HCT116 (cell line): Measurements from ENCODE around the gene BPIFB3.

Experiments
- CEBPB ChIP-seq: IDR thresholded peaks from 2 replicates; pipeline ENCODE4 v1.6.1; 2012; ENCODE audit warnings: low read depth
- EZH2 ChIP-seq: fragments of 200-600 bp; sonication (generic); IDR thresholded peaks from 2 replicates; pipeline ENCODE4 v1.6.1; 2017; ENCODE audit warnings: antibody characterized with exemption, mixed run types
- JUND ChIP-seq: IDR thresholded peaks from 2 replicates; pipeline ENCODE4 v1.6.1; 2012
- POLR2A ChIP-seq: IDR thresholded peaks from 2 replicates; pipeline ENCODE4 v1.7.0; 2011; ENCODE audit warnings: borderline replicate concordance; ENCODE audit not compliant: insufficient read depth, insufficient read length; ENCODE audit errors: extremely low read depth
- POLR2AphosphoS5 ChIP-seq: IDR thresholded peaks from 2 replicates; pipeline ENCODE4 v1.6.1; 2011; ENCODE audit warnings: mild to moderate bottlenecking, low read depth, low read length, moderate library complexity
- RAD21 ChIP-seq: IDR thresholded peaks from 2 replicates; pipeline ENCODE4 v1.6.1; 2012; ENCODE audit warnings: low read depth, mild to moderate bottlenecking
- YY1 ChIP-seq: IDR thresholded peaks from 2 replicates; pipeline ENCODE4 v1.6.1; 2011; ENCODE audit warnings: low read length, low read depth, moderate library complexity, mild to moderate bottlenecking; ENCODE audit not compliant: insufficient replicate concordance; ENCODE audit errors: extremely low read depth
- ZFX ChIP-seq: fragments of 450-650 bp; IDR thresholded peaks from 2 replicates; pipeline ENCODE4 v1.6.1; 2017
- ZNF274 ChIP-seq: fragments of 200-500 bp; sonication (Bioruptor generic); IDR thresholded peaks from 2 replicates; pipeline ENCODE4 v1.6.1; 2014; ENCODE audit warnings: mild to moderate bottlenecking, low read depth, low read length, inconsistent platforms
- TF ChIP-seq, protein P1 (sequence below), 3 experiments: fragments of 200-600 bp in 1 of 3; sonication (generic) in 1 of 3; IDR thresholded peaks in 2 of 3; conservative IDR thresholded peaks in 1 of 3; 2 replicates each; pipeline ENCODE4 v1.5.1; 2012 to 2017; ENCODE audit warnings: low read depth in 2 of 3, low read length in 2 of 3, antibody characterized with exemption in 1 of 3, borderline replicate concordance in 1 of 3, control low read depth in 1 of 3, mild to moderate bottlenecking in 1 of 3, mixed read lengths in 1 of 3, mixed run types in 1 of 3, moderate library complexity in 1 of 3; ENCODE audit not compliant: insufficient read depth in 1 of 3
- TF ChIP-seq, protein P2 (sequence below): IDR thresholded peaks from 2 replicates; pipeline ENCODE4 v1.6.1; 2012
- TF ChIP-seq, protein P3 (sequence below): IDR thresholded peaks from 2 replicates; pipeline ENCODE4 v1.6.1; 2011; ENCODE audit warnings: mild to moderate bottlenecking, low read length, moderate library complexity; ENCODE audit not compliant: insufficient replicate concordance; ENCODE audit errors: extremely low read depth
- TF ChIP-seq, protein P4 (sequence below): IDR thresholded peaks from 2 replicates; pipeline ENCODE4 v1.6.1; 2012; ENCODE audit warnings: low read depth

DNA sequence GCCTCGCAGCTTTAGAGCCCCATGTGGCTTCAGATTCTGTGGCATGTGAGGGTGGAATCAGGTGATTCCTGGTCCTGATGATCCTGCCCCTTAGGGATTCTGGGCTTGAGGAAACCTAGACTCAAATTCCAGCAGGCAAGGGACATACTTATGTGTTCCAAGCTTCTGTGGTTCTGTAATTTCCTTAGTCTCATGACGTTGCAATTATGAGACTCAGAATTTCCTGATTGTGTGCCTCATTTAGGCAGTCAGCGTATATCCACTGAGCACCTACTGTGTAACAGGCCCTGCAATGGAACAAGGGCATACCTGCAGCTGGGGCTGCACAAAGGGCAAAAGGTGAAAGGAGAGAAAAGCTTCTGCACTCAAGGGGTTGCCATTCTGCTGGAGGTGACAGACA is 14.1 kb downstream of the BPIFB3 start:
- TF ChIP-seq, protein P1, sequence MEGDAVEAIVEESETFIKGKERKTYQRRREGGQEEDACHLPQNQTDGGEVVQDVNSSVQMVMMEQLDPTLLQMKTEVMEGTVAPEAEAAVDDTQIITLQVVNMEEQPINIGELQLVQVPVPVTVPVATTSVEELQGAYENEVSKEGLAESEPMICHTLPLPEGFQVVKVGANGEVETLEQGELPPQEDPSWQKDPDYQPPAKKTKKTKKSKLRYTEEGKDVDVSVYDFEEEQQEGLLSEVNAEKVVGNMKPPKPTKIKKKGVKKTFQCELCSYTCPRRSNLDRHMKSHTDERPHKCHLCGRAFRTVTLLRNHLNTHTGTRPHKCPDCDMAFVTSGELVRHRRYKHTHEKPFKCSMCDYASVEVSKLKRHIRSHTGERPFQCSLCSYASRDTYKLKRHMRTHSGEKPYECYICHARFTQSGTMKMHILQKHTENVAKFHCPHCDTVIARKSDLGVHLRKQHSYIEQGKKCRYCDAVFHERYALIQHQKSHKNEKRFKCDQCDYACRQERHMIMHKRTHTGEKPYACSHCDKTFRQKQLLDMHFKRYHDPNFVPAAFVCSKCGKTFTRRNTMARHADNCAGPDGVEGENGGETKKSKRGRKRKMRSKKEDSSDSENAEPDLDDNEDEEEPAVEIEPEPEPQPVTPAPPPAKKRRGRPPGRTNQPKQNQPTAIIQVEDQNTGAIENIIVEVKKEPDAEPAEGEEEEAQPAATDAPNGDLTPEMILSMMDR (IDR thresholded peaks at IDR 0.05 in 2 of 3, conservative IDR thresholded peaks at IDR 0.05 in 1 of 3; ENCODE audit: borderline replicate concordance in 1 of 3, insufficient read depth in 1 of 3, low read depth in 2 of 3, low read length in 2 of 3) = no peak
- TF ChIP-seq JUND = no peak
- TF ChIP-seq, protein P2, sequence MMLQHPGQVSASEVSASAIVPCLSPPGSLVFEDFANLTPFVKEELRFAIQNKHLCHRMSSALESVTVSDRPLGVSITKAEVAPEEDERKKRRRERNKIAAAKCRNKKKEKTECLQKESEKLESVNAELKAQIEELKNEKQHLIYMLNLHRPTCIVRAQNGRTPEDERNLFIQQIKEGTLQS = no peak
- no peak for TF ChIP-seq CEBPB
- TF ChIP-seq POLR2A = no peak
- TF ChIP-seq ZFX = no peak
- no peak for TF ChIP-seq ZNF274
- TF ChIP-seq, protein P3, sequence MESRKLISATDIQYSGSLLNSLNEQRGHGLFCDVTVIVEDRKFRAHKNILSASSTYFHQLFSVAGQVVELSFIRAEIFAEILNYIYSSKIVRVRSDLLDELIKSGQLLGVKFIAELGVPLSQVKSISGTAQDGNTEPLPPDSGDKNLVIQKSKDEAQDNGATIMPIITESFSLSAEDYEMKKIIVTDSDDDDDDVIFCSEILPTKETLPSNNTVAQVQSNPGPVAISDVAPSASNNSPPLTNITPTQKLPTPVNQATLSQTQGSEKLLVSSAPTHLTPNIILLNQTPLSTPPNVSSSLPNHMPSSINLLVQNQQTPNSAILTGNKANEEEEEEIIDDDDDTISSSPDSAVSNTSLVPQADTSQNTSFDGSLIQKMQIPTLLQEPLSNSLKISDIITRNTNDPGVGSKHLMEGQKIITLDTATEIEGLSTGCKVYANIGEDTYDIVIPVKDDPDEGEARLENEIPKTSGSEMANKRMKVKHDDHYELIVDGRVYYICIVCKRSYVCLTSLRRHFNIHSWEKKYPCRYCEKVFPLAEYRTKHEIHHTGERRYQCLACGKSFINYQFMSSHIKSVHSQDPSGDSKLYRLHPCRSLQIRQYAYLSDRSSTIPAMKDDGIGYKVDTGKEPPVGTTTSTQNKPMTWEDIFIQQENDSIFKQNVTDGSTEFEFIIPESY = no peak
- TF ChIP-seq, protein P4, sequence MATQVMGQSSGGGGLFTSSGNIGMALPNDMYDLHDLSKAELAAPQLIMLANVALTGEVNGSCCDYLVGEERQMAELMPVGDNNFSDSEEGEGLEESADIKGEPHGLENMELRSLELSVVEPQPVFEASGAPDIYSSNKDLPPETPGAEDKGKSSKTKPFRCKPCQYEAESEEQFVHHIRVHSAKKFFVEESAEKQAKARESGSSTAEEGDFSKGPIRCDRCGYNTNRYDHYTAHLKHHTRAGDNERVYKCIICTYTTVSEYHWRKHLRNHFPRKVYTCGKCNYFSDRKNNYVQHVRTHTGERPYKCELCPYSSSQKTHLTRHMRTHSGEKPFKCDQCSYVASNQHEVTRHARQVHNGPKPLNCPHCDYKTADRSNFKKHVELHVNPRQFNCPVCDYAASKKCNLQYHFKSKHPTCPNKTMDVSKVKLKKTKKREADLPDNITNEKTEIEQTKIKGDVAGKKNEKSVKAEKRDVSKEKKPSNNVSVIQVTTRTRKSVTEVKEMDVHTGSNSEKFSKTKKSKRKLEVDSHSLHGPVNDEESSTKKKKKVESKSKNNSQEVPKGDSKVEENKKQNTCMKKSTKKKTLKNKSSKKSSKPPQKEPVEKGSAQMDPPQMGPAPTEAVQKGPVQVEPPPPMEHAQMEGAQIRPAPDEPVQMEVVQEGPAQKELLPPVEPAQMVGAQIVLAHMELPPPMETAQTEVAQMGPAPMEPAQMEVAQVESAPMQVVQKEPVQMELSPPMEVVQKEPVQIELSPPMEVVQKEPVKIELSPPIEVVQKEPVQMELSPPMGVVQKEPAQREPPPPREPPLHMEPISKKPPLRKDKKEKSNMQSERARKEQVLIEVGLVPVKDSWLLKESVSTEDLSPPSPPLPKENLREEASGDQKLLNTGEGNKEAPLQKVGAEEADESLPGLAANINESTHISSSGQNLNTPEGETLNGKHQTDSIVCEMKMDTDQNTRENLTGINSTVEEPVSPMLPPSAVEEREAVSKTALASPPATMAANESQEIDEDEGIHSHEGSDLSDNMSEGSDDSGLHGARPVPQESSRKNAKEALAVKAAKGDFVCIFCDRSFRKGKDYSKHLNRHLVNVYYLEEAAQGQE = no peak
- no peak for TF ChIP-seq POLR2AphosphoS5
- no peak for TF ChIP-seq RAD21
- no peak for TF ChIP-seq EZH2
- no peak for TF ChIP-seq YY1
